Astrocyte (in vitro differentiated cells and primary cell): ENCODE measurements around the gene LIMS1. TPM values are rescaled to one million over a fixed set of nuclear protein-coding genes. Genes with fewer than 3 reads are reported as not detected.

ENCODE experiments used
- DNase-seq: peaks from one replicate; pipeline ENCODE4 v3.0.0-alpha.2; 2010; ENCODE audit warnings: low read depth
- FAIRE-seq: peaks from 2 replicates; lab custom pipeline; 2011; peaks lifted over from hg19 to GRCh38; lab: Jason Lieb, UNC
- H2AFZ ChIP-seq: 2 replicates; pipeline ENCODE4 v1.6.0; 2012; ENCODE audit warnings: low read depth, low read length, inconsistent platforms
- H3K27ac ChIP-seq: 2 replicates; pipeline ENCODE4 v1.5.1; 2011; ENCODE audit warnings: low read depth, low read length, inconsistent platforms
- H3K27me3 ChIP-seq: 2 replicates; pipeline ENCODE4 v1.6.0; 2011; ENCODE audit warnings: low read length, inconsistent platforms; ENCODE audit not compliant: insufficient read depth
- H3K36me3 ChIP-seq: 2 replicates; pipeline ENCODE4 v1.5.1; 2011; ENCODE audit warnings: low read length, inconsistent platforms; ENCODE audit not compliant: insufficient read depth
- H3K4me1 ChIP-seq: 2 replicates; pipeline ENCODE4 v1.5.1; 2011; ENCODE audit warnings: low read length, inconsistent platforms; ENCODE audit not compliant: insufficient read depth
- H3K4me2 ChIP-seq: 2 replicates; pipeline ENCODE4 v1.6.0; 2012; ENCODE audit warnings: low read length, inconsistent platforms
- H3K4me3 ChIP-seq: 2 replicates; pipeline ENCODE4 v1.5.1; 2011; ENCODE audit warnings: low read depth, mild to moderate bottlenecking, low read length, inconsistent platforms; ENCODE audit not compliant: insufficient read depth
- H3K79me2 ChIP-seq: 2 replicates; pipeline ENCODE4 v1.6.0; 2012; ENCODE audit warnings: mild to moderate bottlenecking, low read length, inconsistent platforms; ENCODE audit not compliant: insufficient read depth
- H3K9ac ChIP-seq: 2 replicates; pipeline ENCODE4 v1.6.0; 2012; ENCODE audit warnings: mild to moderate bottlenecking, low read length, inconsistent platforms
- H3K9me3 ChIP-seq: 2 replicates; pipeline ENCODE4 v1.5.1; 2012; ENCODE audit warnings: low read depth, mild to moderate bottlenecking, low read length, inconsistent platforms; ENCODE audit not compliant: insufficient read depth
- H4K20me1 ChIP-seq: 2 replicates; pipeline ENCODE4 v1.6.0; 2012; ENCODE audit warnings: low read length, inconsistent platforms; ENCODE audit not compliant: insufficient read depth
- H3K27ac Mint-ChIP-seq: one replicate; pipeline ENCODE4 v1.8.0; 2021; ENCODE audit warnings: mild to moderate bottlenecking, mixed read lengths; ENCODE audit not compliant: unreplicated experiment
- H3K27me3 Mint-ChIP-seq: one replicate; pipeline ENCODE4 v1.8.0; 2021; ENCODE audit warnings: low read depth, mixed read lengths; ENCODE audit not compliant: unreplicated experiment
- H3K36me3 Mint-ChIP-seq: one replicate; pipeline ENCODE4 v1.8.0; 2021; ENCODE audit warnings: low read depth, mixed read lengths; ENCODE audit not compliant: unreplicated experiment
- H3K4me1 Mint-ChIP-seq: one replicate; pipeline ENCODE4 v1.8.0; 2021; ENCODE audit warnings: low read depth, mixed read lengths; ENCODE audit not compliant: unreplicated experiment
- H3K4me3 Mint-ChIP-seq: one replicate; pipeline ENCODE4 v1.8.0; 2021; ENCODE audit warnings: mild to moderate bottlenecking, moderate library complexity, mixed read lengths; ENCODE audit not compliant: unreplicated experiment
- H3K9me3 Mint-ChIP-seq: one replicate; pipeline ENCODE4 v1.8.0; 2021; ENCODE audit warnings: mild to moderate bottlenecking, mixed read lengths; ENCODE audit not compliant: unreplicated experiment
- EZH2 ChIP-seq: IDR thresholded peaks from 2 replicates; pipeline ENCODE4 v1.6.1; 2012; ENCODE audit warnings: mild to moderate bottlenecking, low read length, inconsistent platforms; ENCODE audit not compliant: insufficient read depth
- total RNA-seq: library from RNA; stranded (reverse); gene quantifications from 2 replicates; pipeline ENCODE4 v1.2.1, GENCODE V29; 2021
- TF ChIP-seq, protein P1 (sequence below): IDR thresholded peaks from 2 replicates; pipeline ENCODE4 v1.5.1; 2011; ENCODE audit warnings: low read depth, mild to moderate bottlenecking, inconsistent platforms, low read length, moderate library complexity; ENCODE audit not compliant: insufficient read depth

Gene LIMS1
- total RNA-seq, 1 donor from 2014 or later = 205 TPM

DNA sequence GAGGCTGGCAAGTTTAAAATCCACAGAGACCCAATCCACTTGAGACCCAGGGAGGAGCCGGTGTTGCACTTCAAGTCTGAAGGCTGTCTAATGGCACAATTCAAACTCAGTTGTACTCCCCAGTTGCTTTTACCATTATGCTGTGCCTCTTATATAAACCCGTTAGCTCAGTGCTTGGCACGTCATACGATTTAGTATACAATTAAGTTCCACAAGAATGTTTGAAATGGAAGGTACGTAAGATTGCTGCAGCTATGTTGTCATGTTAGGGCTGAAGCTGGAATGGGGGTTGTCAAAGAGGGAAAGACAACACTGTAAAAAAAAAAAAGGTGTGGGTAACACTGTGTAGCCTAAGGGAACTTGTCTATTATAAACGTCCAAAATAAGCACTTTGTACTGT, 30.2 kb downstream of the LIMS1 start:
- H3K27ac Mint-ChIP-seq = no peak overlapping the region
- H3K4me3 Mint-ChIP-seq = no peak overlapping the region
- H3K9me3 Mint-ChIP-seq = peaks cover 5% of the 10 kb centered on the region
- no peak for DNase-seq
- no peaks in the 10 kb centered on the region for H3K27me3 Mint-ChIP-seq
- peaks cover 39% of the 10 kb centered on the region for H3K36me3 Mint-ChIP-seq
- Histone ChIP-seq H3K9me3 (no peaks in the 10 kb centered on the region), H3K9ac (no peak overlapping the region), H3K36me3 (no peaks in the 10 kb centered on the region), H3K4me1 (no peaks in the 10 kb centered on the region), H3K4me3 (no peak overlapping the region), H3K27ac (no peak overlapping the region), H4K20me1 (peaks cover 87% of the 10 kb centered on the region), H3K27me3 (no peaks in the 10 kb centered on the region), H3K4me2 (no peak overlapping the region), H3K79me2 (peaks cover 100% of the 10 kb centered on the region), H2AFZ (no peak overlapping the region)
- FAIRE-seq = no peak
- TF ChIP-seq, protein P1, sequence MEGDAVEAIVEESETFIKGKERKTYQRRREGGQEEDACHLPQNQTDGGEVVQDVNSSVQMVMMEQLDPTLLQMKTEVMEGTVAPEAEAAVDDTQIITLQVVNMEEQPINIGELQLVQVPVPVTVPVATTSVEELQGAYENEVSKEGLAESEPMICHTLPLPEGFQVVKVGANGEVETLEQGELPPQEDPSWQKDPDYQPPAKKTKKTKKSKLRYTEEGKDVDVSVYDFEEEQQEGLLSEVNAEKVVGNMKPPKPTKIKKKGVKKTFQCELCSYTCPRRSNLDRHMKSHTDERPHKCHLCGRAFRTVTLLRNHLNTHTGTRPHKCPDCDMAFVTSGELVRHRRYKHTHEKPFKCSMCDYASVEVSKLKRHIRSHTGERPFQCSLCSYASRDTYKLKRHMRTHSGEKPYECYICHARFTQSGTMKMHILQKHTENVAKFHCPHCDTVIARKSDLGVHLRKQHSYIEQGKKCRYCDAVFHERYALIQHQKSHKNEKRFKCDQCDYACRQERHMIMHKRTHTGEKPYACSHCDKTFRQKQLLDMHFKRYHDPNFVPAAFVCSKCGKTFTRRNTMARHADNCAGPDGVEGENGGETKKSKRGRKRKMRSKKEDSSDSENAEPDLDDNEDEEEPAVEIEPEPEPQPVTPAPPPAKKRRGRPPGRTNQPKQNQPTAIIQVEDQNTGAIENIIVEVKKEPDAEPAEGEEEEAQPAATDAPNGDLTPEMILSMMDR = no peak
- TF ChIP-seq EZH2 = no peak
- peaks cover 26% of the 10 kb centered on the region for H3K4me1 Mint-ChIP-seq

DNA sequence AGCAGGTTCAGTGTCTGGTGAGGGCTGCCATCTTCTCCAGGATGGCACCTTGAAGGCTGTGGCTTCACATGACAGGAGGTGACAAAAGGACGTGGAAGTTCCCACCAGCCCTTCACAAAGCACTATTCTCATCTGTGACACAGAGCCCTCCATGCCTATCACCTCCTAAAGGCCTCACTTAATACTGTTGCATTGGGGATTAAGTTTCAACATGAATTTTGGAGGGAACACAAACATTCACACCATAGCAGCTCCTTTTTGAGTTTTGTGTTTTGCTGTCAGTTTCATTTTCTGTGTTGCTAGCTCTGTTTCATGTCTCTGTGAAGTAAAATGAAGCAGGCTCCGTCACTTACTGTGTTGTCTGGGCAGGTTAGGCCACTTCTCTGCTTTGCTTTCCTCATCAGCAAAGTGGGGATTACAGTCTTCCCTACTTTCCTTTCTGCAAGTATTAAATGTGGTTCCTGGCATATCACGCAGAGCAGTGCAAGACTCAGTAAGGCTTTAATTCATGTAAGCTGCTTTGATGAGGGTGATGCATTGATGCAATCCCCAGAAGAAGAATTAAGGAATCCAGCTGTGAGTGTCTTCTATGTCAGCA, 31.6 kb downstream of the LIMS1 start:
- no peak overlapping the region for H3K9ac ChIP-seq
- no peak overlapping the region for H3K4me2 ChIP-seq
- H3K79me2 ChIP-seq = peaks cover 100% of the 10 kb centered on the region
- DNase-seq = no peak
- no peak for FAIRE-seq
- Mint-ChIP-seq H3K4me1 (peaks cover 24% of the 10 kb centered on the region), H3K4me3 (no peak overlapping the region), H3K36me3 (peaks cover 37% of the 10 kb centered on the region), H3K9me3 (peaks cover 4% of the 10 kb centered on the region), H3K27me3 (no peaks in the 10 kb centered on the region), H3K27ac (no peak overlapping the region)
- no peaks in the 10 kb centered on the region for H3K36me3 ChIP-seq
- H3K27ac ChIP-seq = no peak overlapping the region
- TF ChIP-seq EZH2 = no peak
- TF ChIP-seq, protein P1 = no peak
- peaks cover 80% of the 10 kb centered on the region for H4K20me1 ChIP-seq
- H3K4me3 ChIP-seq = no peak overlapping the region
- no peak overlapping the region for H2AFZ ChIP-seq
- H3K9me3 ChIP-seq = no peaks in the 10 kb centered on the region
- H3K27me3 ChIP-seq = no peaks in the 10 kb centered on the region
- peaks cover 10% of the 10 kb centered on the region for H3K4me1 ChIP-seq

DNA sequence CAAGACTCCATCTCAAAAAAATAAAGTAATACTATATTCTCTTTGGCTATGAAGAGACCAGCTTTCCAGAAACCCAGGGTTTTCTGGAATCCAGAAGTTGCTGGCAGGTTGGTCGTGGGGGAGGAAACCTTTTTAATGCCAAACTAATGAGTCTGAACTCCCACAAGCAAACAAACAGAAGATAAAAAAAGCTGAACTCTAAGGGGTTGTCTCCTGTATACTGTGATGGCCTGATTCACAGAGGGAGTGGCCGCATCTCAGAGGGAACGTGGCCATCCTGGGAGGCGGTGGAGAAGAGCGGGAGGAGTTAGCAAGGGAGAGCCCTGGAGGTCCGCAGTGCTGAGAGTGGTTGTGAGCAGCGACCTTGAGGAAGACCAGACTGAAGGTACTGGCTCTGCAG, 36.1 kb downstream of the LIMS1 start:
- peak overlapping the region; percentile 66 for H3K4me2 ChIP-seq
- peaks cover 99% of the 10 kb centered on the region for H3K79me2 ChIP-seq
- H3K4me3 ChIP-seq = no peak overlapping the region
- Mint-ChIP-seq H3K4me1 (peaks cover 52% of the 10 kb centered on the region), H3K36me3 (peaks cover 20% of the 10 kb centered on the region), H3K27ac (peak overlapping the region; percentile 75), H3K9me3 (no peaks in the 10 kb centered on the region), H3K4me3 (peak overlapping the region; percentile 51), H3K27me3 (no peaks in the 10 kb centered on the region)
- H3K27ac ChIP-seq = peak overlapping the region; percentile 75
- H4K20me1 ChIP-seq = peaks cover 60% of the 10 kb centered on the region
- peak overlapping the region; percentile 55 for H3K9ac ChIP-seq
- H3K4me1 ChIP-seq = peaks cover 51% of the 10 kb centered on the region
- TF ChIP-seq, protein P1 = no peak
- TF ChIP-seq EZH2 = no peak
- FAIRE-seq (no peak), DNase-seq (peak; percentile 90)
- no peak overlapping the region for H2AFZ ChIP-seq
- no peaks in the 10 kb centered on the region for H3K36me3 ChIP-seq
- H3K9me3 ChIP-seq = no peaks in the 10 kb centered on the region
- H3K27me3 ChIP-seq = no peaks in the 10 kb centered on the region
